HG03342 (cell line): ENCODE measurements around the gene SDK1.
"Not testable (repeated sequence)": the region's sequence is repeated elsewhere in the genome, so short reads cannot be mapped to it uniquely, and the experiment has no call there.

Experiments
- ATAC-seq: cut with Tn5 transposase; IDR thresholded peaks from one replicate; pipeline ENCODE4 v1.9.1; 2021; ENCODE audit warnings: mild to moderate bottlenecking, moderate library complexity; ENCODE audit not compliant: unreplicated experiment

Gene SDK1

GRCh38 chr7:4226524-4226882 lies 925.5 kb downstream of the SDK1 start:
- no peak for ATAC-seq

GRCh38 chr7:4227105-4228010 lies 926.3 kb downstream of the SDK1 start:
- ATAC-seq = no peak

- ATAC-seq = no peak
Measured at GRCh38 chr7:4230352-4230751, 929.3 kb downstream of the SDK1 start.

GRCh38 chr7:4233146-4233545 lies 932.1 kb downstream of the SDK1 start:
- ATAC-seq = no peak

- ATAC-seq = no peak
Measured at GRCh38 chr7:4233621-4234497, 932.8 kb downstream of the SDK1 start.

- no peak for ATAC-seq
Measured at GRCh38 chr7:4234498-4234855, 933.4 kb downstream of the SDK1 start.

- ATAC-seq = no peak
Measured at GRCh38 chr7:4234886-4235285, 933.8 kb downstream of the SDK1 start.

- ATAC-seq = no peak
Measured at GRCh38 chr7:4235596-4235995, 934.5 kb downstream of the SDK1 start.

- no peak for ATAC-seq
Measured at GRCh38 chr7:4236389-4236788, 935.3 kb downstream of the SDK1 start.

- not testable (repeated sequence) for ATAC-seq
Measured at GRCh38 chr7:4236873-4237272, 935.8 kb downstream of the SDK1 start.

GRCh38 chr7:4237296-4238235 lies 936.5 kb downstream of the SDK1 start:
- ATAC-seq = no peak

- no peak for ATAC-seq
Measured at GRCh38 chr7:4238861-4239260, 937.8 kb downstream of the SDK1 start.

- no peak for ATAC-seq
Measured at GRCh38 chr7:4240042-4240441, 939.0 kb downstream of the SDK1 start.

- no peak for ATAC-seq
Measured at GRCh38 chr7:4240520-4241303, 939.7 kb downstream of the SDK1 start.

GRCh38 chr7:4241304-4241612 lies 940.2 kb downstream of the SDK1 start:
- no peak for ATAC-seq

GRCh38 chr7:4241791-4242190 lies 940.7 kb downstream of the SDK1 start:
- ATAC-seq = no peak

GRCh38 chr7:4242706-4243105 lies 941.7 kb downstream of the SDK1 start:
- no peak for ATAC-seq

- no peak for ATAC-seq
Measured at GRCh38 chr7:4244041-4244440, 943.0 kb downstream of the SDK1 start.

GRCh38 chr7:4244635-4245034 lies 943.6 kb downstream of the SDK1 start:
- no peak for ATAC-seq

GRCh38 chr7:4245135-4245865 lies 944.2 kb downstream of the SDK1 start:
- no peak for ATAC-seq
